K562 treated with DMSO at 1 percent for 12 hours (cell line): Measurements from ENCODE around the gene ANKS1B. TPM values are rescaled to one million over a fixed set of nuclear protein-coding genes. Genes with fewer than 3 reads are reported as not detected.

ENCODE experiments used
- total RNA-seq: library from RNA; unstranded; fragments of 300-600 nt; gene quantifications from 2 replicates; pipeline ENCODE4 v1.2.3, GENCODE V29; 2022; ENCODE audit not compliant: insufficient read depth

ANKS1B gene
- 0.47 TPM in 1 of 2 replicates, not detected in the other for total RNA-seq

DNA sequence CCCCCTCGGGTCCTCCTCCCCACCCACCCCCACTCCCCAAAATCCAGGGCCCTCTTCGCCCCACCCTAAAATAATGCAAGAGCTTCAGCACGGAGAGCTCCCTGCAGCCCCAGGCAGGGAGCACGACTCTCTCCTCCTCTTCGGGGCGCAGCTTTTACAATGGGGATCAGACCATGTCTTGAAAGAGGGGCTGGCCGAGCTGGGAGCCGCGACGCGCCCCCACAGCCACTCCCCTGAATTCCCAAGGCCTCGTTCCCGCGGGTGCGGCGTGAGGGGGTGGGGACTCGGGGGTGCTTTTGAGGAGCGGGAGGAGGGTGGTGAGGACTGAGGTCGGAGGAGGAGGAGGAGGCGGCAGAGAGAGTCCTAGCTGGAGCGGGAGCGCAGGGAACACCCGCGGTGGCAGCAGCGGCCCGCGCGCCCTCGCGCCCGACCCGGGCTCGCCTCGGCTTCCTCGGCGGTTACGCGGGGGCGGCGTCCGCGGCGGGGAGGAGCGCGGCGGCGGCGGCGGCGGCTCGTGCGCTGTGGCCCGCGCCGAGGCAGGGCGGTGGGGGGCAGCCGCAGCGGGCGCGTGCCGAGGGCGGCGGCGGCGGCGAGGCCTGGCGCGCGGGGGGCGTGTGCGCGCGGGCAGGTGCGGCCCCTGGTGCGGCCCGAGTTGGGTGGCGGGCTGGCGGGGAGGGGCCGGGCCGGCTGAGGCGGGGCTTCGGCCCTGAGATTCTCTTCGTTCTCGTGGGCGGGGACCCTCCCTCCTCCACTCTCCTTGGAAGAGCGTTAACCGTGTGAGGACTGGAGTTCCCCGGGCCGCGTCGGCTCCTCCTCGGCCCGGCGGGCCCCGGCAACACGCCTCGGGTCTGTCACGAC, at the start of gene ANKS1B:
TSS of gene ANKS1B (minus strand) at position 666 of the 858 bp plus-strand sequence. CDS start 699 bp downstream, outside the sequence.

DNA sequence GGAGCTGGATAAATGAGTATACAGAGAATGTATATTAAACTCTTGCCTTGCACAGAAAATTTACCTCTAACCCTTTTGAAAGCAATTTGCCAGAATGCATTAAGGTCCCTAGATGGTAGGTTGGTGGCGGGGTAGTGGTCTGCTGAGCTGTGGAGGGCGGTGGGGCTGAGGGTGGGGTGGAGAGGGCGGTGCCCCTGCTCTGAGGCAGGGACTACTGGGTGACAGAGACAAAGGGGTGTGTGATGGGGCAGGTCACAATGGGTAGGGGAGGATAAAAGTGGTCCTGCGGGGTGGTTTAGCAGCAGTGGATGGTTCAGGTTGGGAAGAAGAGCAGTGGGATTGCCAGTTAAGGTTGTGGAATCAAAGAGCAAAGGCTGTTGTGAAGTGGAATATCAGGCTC, 337.3 kb downstream of the ANKS1B start, which contains the start of gene GARIN6:
TSS of gene GARIN6 (plus strand) at position 301 of the 400 bp plus-strand sequence. CDS start 422 bp downstream, outside the sequence.

Other genes starting within 250 kb of the ANKS1B start
- 2.8 and 9.5 TPM in 2 replicates for gene BLTP3B, start 157.9 kb upstream of the ANKS1B start, total RNA-seq
- gene ACTR6, start 215.9 kb upstream of the ANKS1B start, total RNA-seq: 16.6 and 41.4 TPM in 2 replicates